Activated B cell treated with CpG ODN at 0.5 μM for 24 hours (primary cell): ENCODE measurements around the gene HES5. TPM values are rescaled to one million over a fixed set of nuclear protein-coding genes. Genes with fewer than 3 reads are reported as not detected.

ENCODE experiments used
- ATAC-seq: fragments of 200-7000 bp; cut with Tn5 transposase; one replicate; pipeline ENCODE4 v1.10.0; 2021; ENCODE audit warnings: low read depth, mild to moderate bottlenecking, moderate library complexity
- CTCF ChIA-PET: fragments of 350-600 bp; sonication (Branson Sonifier 250); formaldehyde crosslinking; loops from one replicate; lab custom pipeline; 2021; ENCODE audit warnings: antibody characterized with exemption; lab: Charles Lee
- POLR2A ChIA-PET: fragments of 350-600 bp; sonication (Branson Sonifier 250); formaldehyde crosslinking; loops from one replicate; lab custom pipeline; 2021; ENCODE audit warnings: antibody characterized with exemption; lab: Charles Lee
- DNase-seq: peaks from one replicate; pipeline ENCODE4 v3.0.0; 2022
- H3K27ac Mint-ChIP-seq: one replicate; pipeline ENCODE4 v1.8.0; 2020; ENCODE audit warnings: mixed read lengths
- H3K27me3 Mint-ChIP-seq: one replicate; pipeline ENCODE4 v1.8.0; 2021; ENCODE audit warnings: mixed read lengths
- H3K36me3 Mint-ChIP-seq: one replicate; pipeline ENCODE4 v1.8.0; 2021; ENCODE audit warnings: low read depth, mixed read lengths
- H3K4me1 Mint-ChIP-seq: one replicate; pipeline ENCODE4 v1.8.0; 2021; ENCODE audit warnings: mixed read lengths
- H3K4me3 Mint-ChIP-seq: one replicate; pipeline ENCODE4 v1.8.0; 2020; ENCODE audit warnings: mild to moderate bottlenecking, mixed read lengths
- H3K9me3 Mint-ChIP-seq: one replicate; pipeline ENCODE4 v1.8.0; 2020; ENCODE audit warnings: mixed read lengths
- CTCF ChIP-seq: fragments of 200-600 bp; IDR thresholded peaks from one replicate; pipeline ENCODE4 v1.8.0; 2022; ENCODE audit warnings: antibody characterized with exemption, mild to moderate bottlenecking
- intact Hi-C: fragments of 100-400 bp; cut with micrococcal nuclease; formaldehyde crosslinking; loops from one replicate; pipeline ENCODE4 v1.15.1; 2024
- total RNA-seq: library from RNA; stranded (reverse); gene quantifications from 2 replicates; pipeline ENCODE4 v1.2.3, GENCODE V29; 2022

Gene HES5
- total RNA-seq, 1 donor from 2014 or later, result not detected

- H3K4me1 Mint-ChIP-seq, result peaks cover 9% of the 10 kb centered on the region
- no peaks in the 10 kb centered on the region for H3K9me3 Mint-ChIP-seq
- no peak overlapping the region for H3K4me3 Mint-ChIP-seq
- intact Hi-C loops, result no loop called here
- ChIA-PET CTCF (no interaction called here), POLR2A (no interaction called here)
- no peak for ATAC-seq
- no peak overlapping the region for H3K27ac Mint-ChIP-seq
- TF ChIP-seq CTCF, result no peak
- no peaks in the 10 kb centered on the region for H3K27me3 Mint-ChIP-seq
- no peak for DNase-seq
- peaks cover 37% of the 10 kb centered on the region for H3K36me3 Mint-ChIP-seq
Observed at GRCh38 chr1:2563205-2563604, 33.1 kb upstream of the HES5 start.

GRCh38 chr1:2561898-2562895 lies 32.1 kb upstream of the HES5 start:
- H3K4me1 Mint-ChIP-seq, result peaks cover 18% of the 10 kb centered on the region
- H3K4me3 Mint-ChIP-seq, result no peak overlapping the region
- no peaks in the 10 kb centered on the region for H3K27me3 Mint-ChIP-seq
- ChIA-PET CTCF (interaction anchor here (0.6 to 2.2 kb wide), 7 partner anchors 15 to 96 kb away, joined by 3 to 11 read pairs (median 3); no protein-coding TSS in a partner anchor), POLR2A (interaction anchor here (1.0 to 2.4 kb wide), 5 partner anchors 14 to 23 kb away, joined by 4 to 23 read pairs (median 6); no protein-coding TSS in a partner anchor)
- intact Hi-C loops, result no loop called here
- H3K27ac Mint-ChIP-seq, result no peak overlapping the region
- ATAC-seq, result peak; percentile 64
- TF ChIP-seq CTCF, result no peak
- H3K36me3 Mint-ChIP-seq, result peaks cover 37% of the 10 kb centered on the region
- DNase-seq, result no peak
- H3K9me3 Mint-ChIP-seq, result no peaks in the 10 kb centered on the region

- H3K27ac Mint-ChIP-seq, result peak overlapping the region; percentile 13
- POLR2A ChIA-PET, result interaction anchor here (1.0 to 2.4 kb wide), 6 partner anchors 13 to 24 kb away, joined by 4 to 23 read pairs (median 5); no protein-coding TSS in a partner anchor
Observed at GRCh38 chr1:2561446-2561845, 31.4 kb upstream of the HES5 start.

GRCh38 chr1:2560299-2561073 lies 30.4 kb upstream of the HES5 start:
- Mint-ChIP-seq H3K9me3 (no peaks in the 10 kb centered on the region), H3K4me3 (no peak overlapping the region), H3K4me1 (peaks cover 31% of the 10 kb centered on the region), H3K27ac (no peak overlapping the region), H3K27me3 (no peaks in the 10 kb centered on the region), H3K36me3 (peaks cover 45% of the 10 kb centered on the region)
- intact Hi-C loops, result no loop called here
- no peak for TF ChIP-seq CTCF
- ChIA-PET CTCF (interaction anchor here (1.4 to 2.2 kb wide), 2 partner anchors 25 to 32 kb away, joined by 3 to 11 read pairs; no protein-coding TSS in a partner anchor), POLR2A (interaction anchor here (0.5 to 2.4 kb wide), 4 partner anchors 13 to 364 kb away, joined by 4 to 23 read pairs (median 4); no protein-coding TSS in a partner anchor)
- ATAC-seq (no peak), DNase-seq (no peak)

More at GRCh38 chr1:2561446-2561845, 31.4 kb upstream of the HES5 start:
- ATAC-seq, result no peak
- Mint-ChIP-seq H3K36me3 (peaks cover 40% of the 10 kb centered on the region), H3K27me3 (no peaks in the 10 kb centered on the region), H3K9me3 (no peaks in the 10 kb centered on the region), H3K4me3 (no peak overlapping the region), H3K4me1 (peaks cover 23% of the 10 kb centered on the region)
- CTCF ChIA-PET, result interaction anchor here (0.6 to 2.2 kb wide), 7 partner anchors 14 to 95 kb away, joined by 3 to 11 read pairs (median 3); no protein-coding TSS in a partner anchor
- no peak for DNase-seq
- TF ChIP-seq CTCF, result no peak
- intact Hi-C loops, result no loop called here
